NB4 (cell line): ENCODE results near the gene REXO2.

Experiments
- POLR2A ChIP-seq: IDR thresholded peaks from 2 replicates; pipeline ENCODE4 v1.6.1; 2011; ENCODE audit warnings: mild to moderate bottlenecking; ENCODE audit not compliant: insufficient read length; ENCODE audit errors: extremely low read depth
- TF ChIP-seq, protein P1 (sequence below): IDR thresholded peaks from one replicate; pipeline ENCODE4 v1.5.1; 2012; ENCODE audit warnings: low read depth, low read length

DNA sequence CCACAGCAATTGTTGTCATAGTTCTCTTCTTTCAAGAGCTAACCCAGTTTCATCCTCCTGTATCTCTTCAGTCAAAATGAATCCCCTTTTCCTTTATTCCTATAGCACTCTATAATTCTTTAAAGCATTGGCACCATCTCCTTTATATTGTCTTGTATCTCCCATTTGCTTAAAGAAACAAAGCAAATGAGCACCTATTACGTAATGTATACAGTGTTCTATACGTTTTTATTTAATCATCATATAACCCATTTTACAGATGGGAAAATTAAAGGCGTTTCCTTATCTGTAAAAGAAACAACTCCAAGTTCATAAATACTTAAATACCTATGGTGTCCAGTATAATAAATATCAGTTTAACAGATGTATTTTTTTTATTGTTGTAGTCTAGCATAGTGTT is 6.4 kb upstream of the REXO2 start:
- TF ChIP-seq, protein P1, sequence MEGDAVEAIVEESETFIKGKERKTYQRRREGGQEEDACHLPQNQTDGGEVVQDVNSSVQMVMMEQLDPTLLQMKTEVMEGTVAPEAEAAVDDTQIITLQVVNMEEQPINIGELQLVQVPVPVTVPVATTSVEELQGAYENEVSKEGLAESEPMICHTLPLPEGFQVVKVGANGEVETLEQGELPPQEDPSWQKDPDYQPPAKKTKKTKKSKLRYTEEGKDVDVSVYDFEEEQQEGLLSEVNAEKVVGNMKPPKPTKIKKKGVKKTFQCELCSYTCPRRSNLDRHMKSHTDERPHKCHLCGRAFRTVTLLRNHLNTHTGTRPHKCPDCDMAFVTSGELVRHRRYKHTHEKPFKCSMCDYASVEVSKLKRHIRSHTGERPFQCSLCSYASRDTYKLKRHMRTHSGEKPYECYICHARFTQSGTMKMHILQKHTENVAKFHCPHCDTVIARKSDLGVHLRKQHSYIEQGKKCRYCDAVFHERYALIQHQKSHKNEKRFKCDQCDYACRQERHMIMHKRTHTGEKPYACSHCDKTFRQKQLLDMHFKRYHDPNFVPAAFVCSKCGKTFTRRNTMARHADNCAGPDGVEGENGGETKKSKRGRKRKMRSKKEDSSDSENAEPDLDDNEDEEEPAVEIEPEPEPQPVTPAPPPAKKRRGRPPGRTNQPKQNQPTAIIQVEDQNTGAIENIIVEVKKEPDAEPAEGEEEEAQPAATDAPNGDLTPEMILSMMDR: no peak
- no peak for TF ChIP-seq POLR2A
